Measurements from ENCODE around the gene INSYN2B.

DNA sequence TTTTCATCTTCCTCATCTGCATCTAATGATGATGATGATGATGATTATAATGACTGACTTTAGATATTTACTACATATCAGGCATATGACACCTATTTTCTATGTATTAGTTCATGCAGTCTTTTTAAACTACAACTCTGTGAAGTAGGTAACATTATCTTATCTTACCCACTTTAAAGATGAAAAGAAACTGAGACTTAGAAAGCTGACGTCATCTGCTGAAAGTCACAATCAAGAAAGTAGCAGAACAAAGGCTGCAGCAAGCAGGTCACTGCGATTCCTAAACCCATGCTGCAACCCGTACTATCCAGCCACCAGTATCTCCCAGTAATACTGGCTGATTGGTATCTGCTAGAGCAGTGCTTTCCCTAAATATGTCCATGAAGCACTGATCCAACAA, 40.1 kb upstream of the INSYN2B start:
- TF ChIP-seq, protein P1, sequence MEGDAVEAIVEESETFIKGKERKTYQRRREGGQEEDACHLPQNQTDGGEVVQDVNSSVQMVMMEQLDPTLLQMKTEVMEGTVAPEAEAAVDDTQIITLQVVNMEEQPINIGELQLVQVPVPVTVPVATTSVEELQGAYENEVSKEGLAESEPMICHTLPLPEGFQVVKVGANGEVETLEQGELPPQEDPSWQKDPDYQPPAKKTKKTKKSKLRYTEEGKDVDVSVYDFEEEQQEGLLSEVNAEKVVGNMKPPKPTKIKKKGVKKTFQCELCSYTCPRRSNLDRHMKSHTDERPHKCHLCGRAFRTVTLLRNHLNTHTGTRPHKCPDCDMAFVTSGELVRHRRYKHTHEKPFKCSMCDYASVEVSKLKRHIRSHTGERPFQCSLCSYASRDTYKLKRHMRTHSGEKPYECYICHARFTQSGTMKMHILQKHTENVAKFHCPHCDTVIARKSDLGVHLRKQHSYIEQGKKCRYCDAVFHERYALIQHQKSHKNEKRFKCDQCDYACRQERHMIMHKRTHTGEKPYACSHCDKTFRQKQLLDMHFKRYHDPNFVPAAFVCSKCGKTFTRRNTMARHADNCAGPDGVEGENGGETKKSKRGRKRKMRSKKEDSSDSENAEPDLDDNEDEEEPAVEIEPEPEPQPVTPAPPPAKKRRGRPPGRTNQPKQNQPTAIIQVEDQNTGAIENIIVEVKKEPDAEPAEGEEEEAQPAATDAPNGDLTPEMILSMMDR (IDR thresholded peaks at IDR 0.05) = no peak
- no peak for TF ChIP-seq EZH2 (IDR thresholded peaks at IDR 0.05)

Measured in neural progenitor cell (in vitro differentiated cells).